ENCODE data around the gene RPL27A. TPM values are rescaled to one million over a fixed set of nuclear protein-coding genes. Genes with fewer than 3 reads are reported as not detected.

Gene RPL27A
- polyA plus RNA-seq = 1,000 to 10,000 TPM; 1,605 to 4,083 (median 1,842) TPM

- peak within 1 kb of the TSS; percentile 86 for H3K27ac ChIP-seq (ENCODE audit: low read depth, low read length)
- WGBS, 3 donors = 0 to 1% (median 1%) methylated on average over 60 to 67 of the region's 67 CpGs
Observed at GRCh38 chr11:8682303-8683114, at the start of gene RPL27A, which contains the start of gene TRIM66. Gene RPL27A (plus strand): TSS chr11:8682792. CDS start chr11:8682814, 22 bp downstream. Gene TRIM66 (minus strand): TSS chr11:8682665. CDS start chr11:8672274, 10,391 bp downstream.

GRCh38 chr11:8634498-8634897 lies 48.1 kb upstream of the RPL27A start:
- WGBS, 3 donors = 94 to 96% (median 95%) methylated on average over 6 of the region's 6 CpGs
- H3K27ac ChIP-seq (ENCODE audit: low read depth, low read length) = no peak overlapping the region

GRCh38 chr11:8636127-8636526 lies 46.5 kb upstream of the RPL27A start:
- no peak overlapping the region for H3K27ac ChIP-seq (ENCODE audit: low read depth, low read length)
- WGBS, 3 donors = 97 to 98% (median 98%) methylated on average over 2 of the region's 2 CpGs

- WGBS, 3 donors = 88 to 98% (median 89%) methylated on average over 5 of the region's 5 CpGs
- no peak overlapping the region for H3K27ac ChIP-seq (ENCODE audit: low read depth, low read length)
Observed at GRCh38 chr11:8638300-8638699, 44.3 kb upstream of the RPL27A start.

GRCh38 chr11:8639655-8640054 lies 42.9 kb upstream of the RPL27A start:
- WGBS, 3 donors = 88 to 90% (median 89%) methylated on average over 3 of the region's 3 CpGs
- H3K27ac ChIP-seq (ENCODE audit: low read depth, low read length) = no peak overlapping the region

- 57 to 65% (median 61%) methylated on average over 5 of the region's 5 CpGs for WGBS, 3 donors
Observed at GRCh38 chr11:8640267-8640906, 42.2 kb upstream of the RPL27A start.

GRCh38 chr11:8641332-8641731 lies 41.3 kb upstream of the RPL27A start:
- 89 to 96% (median 92%) methylated on average over 2 of the region's 2 CpGs for WGBS, 3 donors
- H3K27ac ChIP-seq (ENCODE audit: low read depth, low read length) = no peak overlapping the region

More at GRCh38 chr11:8640267-8640906, 42.2 kb upstream of the RPL27A start:
- no peak overlapping the region for H3K27ac ChIP-seq (ENCODE audit: low read depth, low read length)

- H3K27ac ChIP-seq (ENCODE audit: low read depth, low read length) = no peak overlapping the region
- 66 to 89% (median 84%) methylated on average over 5 of the region's 5 CpGs for whole genome bisulfite sequencing, 3 donors
Observed at GRCh38 chr11:8642196-8642841, 40.3 kb upstream of the RPL27A start.

- WGBS, 3 donors = 95 to 98% (median 98%) methylated on average over 4 of the region's 4 CpGs
- H3K27ac ChIP-seq (ENCODE audit: low read depth, low read length) = no peak overlapping the region
Observed at GRCh38 chr11:8646873-8647272, 35.7 kb upstream of the RPL27A start.

GRCh38 chr11:8649361-8649760 lies 33.2 kb upstream of the RPL27A start:
- 74 to 95% (median 92%) methylated on average over 2 of the region's 2 CpGs for WGBS, 3 donors
- no peak overlapping the region for H3K27ac ChIP-seq (ENCODE audit: low read depth, low read length)

GRCh38 chr11:8650401-8650990 lies 32.1 kb upstream of the RPL27A start:
- WGBS, 3 donors = 89 to 100% (median 94%) methylated on average over 2 of the region's 2 CpGs
- H3K27ac ChIP-seq (ENCODE audit: low read depth, low read length) = no peak overlapping the region

- WGBS, 3 donors = 76 to 79% (median 77%) methylated on average over 3 of the region's 3 CpGs
- H3K27ac ChIP-seq (ENCODE audit: low read depth, low read length) = no peak overlapping the region
Observed at GRCh38 chr11:8652140-8652539, 30.5 kb upstream of the RPL27A start.

GRCh38 chr11:8654503-8654902 lies 28.1 kb upstream of the RPL27A start:
- H3K27ac ChIP-seq (ENCODE audit: low read depth, low read length) = no peak overlapping the region
- WGBS, 3 donors = 66 to 92% (median 81%) methylated on average over 4 of the region's 4 CpGs

- 67 to 90% (median 85%) methylated on average over 2 of the region's 2 CpGs for WGBS, 3 donors
Observed at GRCh38 chr11:8656291-8656690, 26.3 kb upstream of the RPL27A start.

GRCh38 chr11:8658321-8659057 lies 24.1 kb upstream of the RPL27A start:
- H3K27ac ChIP-seq (ENCODE audit: low read depth, low read length) = no peak overlapping the region
- WGBS, 3 donors = 67 to 81% (median 71%) methylated on average over 15 of the region's 15 CpGs

More at GRCh38 chr11:8656291-8656690, 26.3 kb upstream of the RPL27A start:
- no peak overlapping the region for H3K27ac ChIP-seq (ENCODE audit: low read depth, low read length)

GRCh38 chr11:8661001-8661795 lies 21.4 kb upstream of the RPL27A start:
- H3K27ac ChIP-seq (ENCODE audit: low read depth, low read length) = no peak overlapping the region
- WGBS, 3 donors = 78 to 84% (median 82%) methylated on average over 6 of the region's 6 CpGs

- 92 to 100% (median 100%) methylated on average over 1 of the region's 1 CpG for WGBS, 3 donors
Observed at GRCh38 chr11:8665222-8665621, 17.4 kb upstream of the RPL27A start.

More at GRCh38 chr11:8665222-8665621, 17.4 kb upstream of the RPL27A start:
- no peak overlapping the region for H3K27ac ChIP-seq (ENCODE audit: low read depth, low read length)
